ENCODE measurements around the gene GAD1.

The GAD1 gene

GRCh38 chr2:170818036-170818751 lies 1.5 kb downstream of the GAD1 start:
- no peak for DNase-seq

GRCh38 chr2:170818752-170819470 lies 2.2 kb downstream of the GAD1 start:
- no peak for DNase-seq

- DNase-seq = no peak
These were observed 3.3 kb downstream of the GAD1 start for GRCh38 chr2:170819680-170820664.

- DNase-seq = no peak
These were observed 4.3 kb downstream of the GAD1 start for GRCh38 chr2:170820757-170821530.

GRCh38 chr2:170821531-170822289 lies 5.0 kb downstream of the GAD1 start:
- DNase-seq = no peak

- DNase-seq = no peak
These were observed 5.8 kb downstream of the GAD1 start for GRCh38 chr2:170822290-170823087.

- no peak for DNase-seq
These were observed 6.6 kb downstream of the GAD1 start for GRCh38 chr2:170823088-170823897.

- DNase-seq = no peak
These were observed 7.2 kb downstream of the GAD1 start for GRCh38 chr2:170823898-170824215.

GRCh38 chr2:170824526-170825015 lies 7.9 kb downstream of the GAD1 start:
- DNase-seq = no peak

GRCh38 chr2:170827841-170828532 lies 11.3 kb downstream of the GAD1 start:
- no peak for DNase-seq

GRCh38 chr2:170828533-170828916 lies 11.8 kb downstream of the GAD1 start:
- no peak for DNase-seq

- no peak for DNase-seq
These were observed 12.3 kb downstream of the GAD1 start for GRCh38 chr2:170829036-170829435.

- no peak for DNase-seq
These were observed 13.5 kb downstream of the GAD1 start for GRCh38 chr2:170830166-170830565.

GRCh38 chr2:170831115-170831514 lies 14.4 kb downstream of the GAD1 start:
- no peak for DNase-seq

GRCh38 chr2:170836027-170836426 lies 19.3 kb downstream of the GAD1 start:
- no peak for DNase-seq

GRCh38 chr2:170840717-170841210 lies 24.1 kb downstream of the GAD1 start:
- DNase-seq = no peak

GRCh38 chr2:170842785-170843184 lies 26.1 kb downstream of the GAD1 start:
- no peak for DNase-seq

- no peak for DNase-seq
These were observed 27.0 kb downstream of the GAD1 start for GRCh38 chr2:170843656-170844055.

- no peak for DNase-seq
These were observed 28.7 kb downstream of the GAD1 start for GRCh38 chr2:170845343-170845742.

Measured in activated naive CD4-positive, alpha-beta T cell treated with Interleukin-2 at 50 U/mL for 16 hours (primary cell).